NCI-H226 (cell line): ENCODE results near the gene PCIF1.
"Not testable (repeated sequence)": the region's sequence is repeated elsewhere in the genome, so short reads cannot be mapped to it uniquely, and the experiment has no call there.

Source experiments
- DNase-seq: peaks from one replicate; pipeline ENCODE4 v3.0.0-alpha.2; 2015

PCIF1 gene

DNA sequence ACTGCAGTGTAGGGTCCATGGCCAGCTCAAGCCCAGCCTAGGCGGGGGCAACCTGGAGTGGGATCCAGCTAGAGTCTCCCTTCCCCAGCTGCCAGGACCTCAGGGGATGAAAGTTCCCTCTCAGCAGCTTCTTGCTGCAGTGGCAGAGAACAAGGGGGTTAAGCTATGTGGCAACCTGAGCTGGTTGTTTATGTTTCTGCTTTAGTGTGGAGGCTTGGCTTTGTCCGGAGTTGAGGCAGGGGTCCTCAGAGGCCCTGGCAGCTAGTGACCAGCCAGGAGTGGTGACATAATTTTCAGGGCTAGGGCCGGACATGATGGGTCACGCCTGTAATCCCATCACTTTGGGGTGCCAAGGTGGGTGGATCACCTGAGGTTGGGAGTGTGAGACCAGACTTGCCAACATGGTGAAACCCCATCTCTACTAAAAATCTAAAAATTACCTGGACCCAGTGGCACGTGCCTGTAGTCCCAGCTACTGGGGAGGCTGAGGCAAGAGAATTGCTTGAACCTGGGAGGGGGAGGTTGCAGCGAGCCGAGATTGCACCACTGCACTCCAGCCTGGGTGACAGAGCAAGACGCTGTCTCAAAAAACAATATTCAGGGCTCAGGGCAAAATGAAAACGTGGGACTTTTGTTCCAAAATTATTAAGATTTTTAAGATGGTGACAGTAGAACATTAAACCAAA is 8.5 kb upstream of the PCIF1 start:
- DNase-seq, result no peak

DNA sequence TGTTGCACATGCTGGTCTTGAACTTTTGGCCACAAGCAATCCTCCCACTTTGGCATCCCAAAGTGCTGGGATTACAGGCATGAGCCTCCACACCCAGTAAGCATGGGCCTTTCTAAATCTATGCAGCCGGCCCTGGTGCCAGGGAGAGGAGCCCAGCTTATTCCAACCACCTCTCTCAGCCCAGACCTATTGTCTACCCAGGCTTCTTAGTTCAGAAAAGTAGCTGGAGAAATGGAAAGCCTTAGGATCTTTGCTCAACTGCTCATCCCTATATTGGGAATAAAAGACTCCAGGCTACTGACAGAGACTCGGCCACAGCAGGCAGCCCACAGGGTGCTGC is 7.8 kb upstream of the PCIF1 start:
- no peak for DNase-seq

DNA sequence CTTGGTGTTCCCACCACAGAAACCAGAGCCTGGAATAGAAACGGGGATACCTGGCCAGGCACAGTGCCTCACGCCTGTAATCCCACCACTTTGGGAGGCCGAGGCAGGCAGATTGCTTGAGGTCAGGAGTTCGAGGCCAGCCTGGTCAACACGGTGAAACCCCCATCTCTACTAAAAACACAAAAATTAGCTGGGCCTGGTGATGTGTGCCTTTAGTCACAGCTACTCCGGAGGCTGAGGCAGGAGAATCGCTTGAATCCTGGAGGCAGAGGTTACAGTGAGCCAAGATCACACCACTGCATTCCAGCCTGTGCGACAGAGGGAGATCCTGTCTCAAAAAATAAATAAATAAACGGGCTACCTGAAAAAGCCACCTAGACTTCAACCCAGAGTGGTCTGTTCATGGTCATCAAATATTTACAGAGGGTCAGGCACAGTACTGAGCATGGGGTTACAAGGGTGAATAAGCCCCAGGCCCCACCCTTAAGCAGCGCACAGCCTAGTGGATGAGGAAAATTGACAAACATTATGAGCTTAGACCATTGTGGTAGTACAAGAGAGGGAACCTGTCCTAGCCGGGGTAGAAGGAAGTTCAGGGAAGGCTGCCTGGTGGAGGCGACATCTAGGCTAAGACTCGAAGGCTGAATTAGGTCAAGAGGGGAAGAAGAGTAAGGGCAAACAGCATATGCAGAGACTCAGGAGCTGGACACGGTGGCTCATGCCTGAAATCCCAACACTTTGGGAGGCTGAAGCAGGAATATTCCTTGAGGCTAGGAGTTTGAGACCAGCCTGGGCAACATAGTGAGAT is 7.2 kb upstream of the PCIF1 start:
- DNase-seq, result no peak

DNA sequence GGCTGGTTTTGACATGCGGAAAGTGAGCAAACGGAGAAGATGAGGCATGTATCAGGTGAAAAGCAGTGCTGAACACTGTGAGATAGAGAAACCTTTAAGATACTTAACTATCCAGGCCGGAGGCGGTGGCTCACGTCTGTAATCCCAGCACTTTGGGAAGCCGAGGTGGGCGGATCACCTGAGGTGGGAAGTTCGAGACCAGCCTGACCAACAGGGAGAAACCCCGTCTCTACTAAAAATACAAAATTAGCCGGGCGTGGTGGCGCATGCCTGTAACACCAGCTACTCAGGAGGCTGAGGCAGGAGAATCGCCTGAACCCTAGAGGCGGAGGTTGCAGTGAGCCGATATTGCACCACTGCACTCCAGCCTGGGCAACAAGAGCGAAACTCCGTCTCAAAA is 2.8 kb upstream of the PCIF1 start:
- DNase-seq, result not testable (repeated sequence)

DNA sequence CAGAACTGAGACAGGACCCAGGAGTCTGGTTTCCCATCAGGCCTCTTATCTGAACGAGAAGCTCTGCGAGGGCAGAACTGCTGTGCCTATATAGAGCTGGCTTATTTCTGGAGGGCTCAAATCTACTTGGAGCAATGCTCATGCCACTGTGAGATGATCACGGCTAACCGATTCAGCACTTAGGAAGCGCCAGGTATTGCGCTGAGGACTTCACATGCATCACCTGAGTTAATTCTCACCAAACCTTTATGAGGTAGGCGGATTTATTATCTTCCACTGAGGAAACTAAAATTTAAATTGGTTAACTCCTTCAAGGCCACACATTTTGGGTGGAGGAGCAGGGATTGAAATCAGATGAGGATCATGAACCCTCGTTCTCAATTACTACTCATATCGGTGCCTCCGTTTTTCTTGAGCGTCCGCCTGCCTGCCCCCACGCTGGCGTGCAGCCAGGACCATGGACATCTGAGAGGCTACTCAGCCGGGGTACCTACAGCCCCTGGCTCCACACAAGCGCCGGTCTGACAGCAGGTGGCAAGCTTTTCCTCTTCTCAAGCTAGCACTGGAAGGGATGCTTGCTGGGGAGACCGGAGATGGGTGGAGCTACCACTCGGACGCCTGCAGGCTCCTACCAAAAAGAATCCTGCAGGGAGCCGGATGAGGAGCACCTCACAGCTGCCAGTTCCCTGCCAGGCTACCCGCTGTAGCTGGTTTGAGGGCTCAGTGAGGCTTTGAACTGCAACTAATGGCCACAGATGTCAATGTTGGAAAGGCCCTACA is 1.0 kb upstream of the PCIF1 start:
- peak; percentile 82 for DNase-seq

DNA sequence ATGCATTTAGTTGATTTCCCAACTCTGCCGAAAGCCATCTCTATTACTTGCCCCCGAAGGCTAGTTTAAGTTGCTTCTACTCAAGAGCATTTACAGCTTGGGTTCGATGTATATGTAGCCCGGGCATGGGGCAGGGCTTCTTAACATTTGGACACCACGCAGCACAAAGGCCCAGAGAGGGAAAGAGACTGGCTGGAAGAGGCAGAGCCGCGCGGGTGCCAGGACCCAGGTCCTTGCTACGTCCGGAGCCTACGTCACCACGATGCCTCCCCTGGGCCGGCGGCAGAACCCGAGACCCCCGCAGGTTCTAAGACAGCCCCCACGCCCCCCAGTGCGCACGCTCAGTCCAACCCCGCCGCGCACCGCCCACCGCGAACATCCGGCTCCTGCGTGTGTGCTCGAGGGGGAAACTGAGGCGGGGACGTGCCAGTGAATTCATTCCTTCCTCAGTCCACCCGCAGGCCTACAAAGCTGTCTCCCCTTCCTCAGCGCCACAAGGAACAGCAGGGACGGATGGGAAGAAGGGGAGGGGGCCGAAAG is 367 bp upstream of the PCIF1 start:
- DNase-seq, result peak; percentile 53

DNA sequence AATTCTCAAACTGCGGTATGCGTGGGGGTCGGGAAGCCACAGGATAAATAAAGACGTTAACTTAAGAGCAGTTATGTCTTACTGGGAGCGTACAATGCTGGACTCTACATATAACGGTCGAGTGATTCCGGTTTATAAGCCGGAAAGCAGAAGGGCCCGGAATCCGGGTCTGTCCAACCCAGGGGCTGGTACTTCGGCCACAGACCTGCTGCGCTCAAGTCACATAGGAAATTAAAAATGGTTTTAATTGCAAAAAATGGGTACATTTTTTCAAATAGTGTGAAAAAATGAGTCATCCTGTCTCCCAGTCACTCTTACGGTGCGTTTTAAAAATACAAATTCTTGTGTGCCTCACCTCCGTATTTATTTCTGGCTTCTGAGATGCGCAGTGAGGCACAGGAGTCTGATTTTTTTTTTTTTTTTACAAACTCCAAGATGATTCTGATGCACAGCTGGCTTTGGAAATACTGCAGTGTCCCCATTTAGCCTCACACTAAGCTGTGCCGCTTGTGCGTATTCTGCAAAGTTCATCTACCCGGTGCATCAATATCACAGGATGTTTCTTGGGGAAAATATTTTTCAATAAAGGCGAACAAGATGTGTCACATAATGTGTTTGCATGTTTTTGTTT is 1.0 kb downstream of the PCIF1 start:
- DNase-seq, result no peak

DNA sequence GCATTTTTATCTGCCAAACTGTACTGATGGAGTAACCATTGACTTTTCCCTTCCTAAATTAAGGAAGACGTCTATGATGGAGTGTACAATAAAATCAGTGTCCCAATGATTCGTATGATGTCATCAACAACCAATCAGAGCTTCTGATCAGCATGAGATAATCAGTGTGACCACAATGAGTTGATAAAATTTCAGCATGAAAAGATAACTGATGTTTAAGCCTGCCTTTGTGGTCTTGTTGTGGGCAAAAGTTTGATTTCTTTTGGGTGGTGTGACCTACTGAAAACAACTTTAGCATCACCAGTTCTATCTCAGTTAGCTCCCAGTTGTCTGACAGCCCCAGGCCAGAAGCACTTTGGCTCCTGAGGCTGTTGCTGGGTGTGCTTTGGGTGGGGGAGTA is 3.3 kb downstream of the PCIF1 start:
- peak; percentile 50 for DNase-seq

DNA sequence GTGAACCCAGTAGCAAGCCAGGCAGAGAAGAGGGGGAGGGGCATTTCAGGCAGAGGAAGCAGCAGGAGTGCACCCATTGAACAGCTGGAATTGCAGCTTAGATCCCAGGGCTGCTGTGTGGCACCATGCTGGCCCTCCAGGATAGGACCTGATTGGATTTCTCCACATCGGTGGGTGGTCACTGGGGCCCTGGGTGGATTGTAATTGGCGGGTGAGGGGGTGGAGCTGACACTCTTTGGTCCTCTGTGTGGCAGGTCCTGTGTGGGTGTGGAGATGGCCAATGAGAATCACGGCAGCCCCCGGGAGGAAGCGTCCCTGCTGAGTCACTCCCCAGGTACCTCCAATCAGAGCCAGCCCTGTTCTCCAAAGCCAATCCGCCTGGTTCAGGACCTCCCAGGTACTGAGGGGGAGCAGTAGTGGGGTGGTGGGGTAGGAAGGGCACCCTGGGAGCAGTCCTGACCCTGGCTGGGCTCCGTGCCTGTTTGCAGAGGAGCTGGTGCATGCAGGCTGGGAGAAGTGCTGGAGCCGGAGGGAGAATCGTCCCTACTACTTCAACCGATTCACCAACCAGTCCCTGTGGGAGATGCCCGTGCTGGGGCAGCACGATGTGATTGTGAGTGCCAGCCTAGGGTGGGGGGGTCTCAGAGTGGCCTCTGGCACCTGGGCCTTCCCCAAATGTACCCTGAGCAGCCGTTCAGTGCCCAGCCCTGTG is 4.4 kb downstream of the PCIF1 start:
- no peak for DNase-seq

DNA sequence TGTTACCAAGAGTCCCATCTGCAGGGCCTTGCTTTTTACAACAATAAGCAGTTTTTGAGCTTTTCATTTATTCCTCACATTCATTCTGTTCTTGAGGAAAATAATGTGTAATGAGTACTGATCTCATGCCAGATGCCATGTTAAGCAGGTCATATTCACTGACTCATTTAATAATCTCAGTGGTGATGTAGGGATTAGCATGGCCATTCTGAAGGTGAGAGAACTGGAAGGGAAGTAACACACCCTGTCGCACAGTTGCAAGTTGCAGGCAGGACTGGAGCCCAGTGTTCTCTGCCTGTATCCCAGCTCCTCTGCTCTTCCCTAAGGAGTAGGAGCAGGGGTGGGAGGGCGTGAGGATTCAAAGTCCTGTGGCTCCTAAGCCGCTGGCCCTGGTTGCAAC is 5.6 kb downstream of the PCIF1 start:
- no peak for DNase-seq

DNA sequence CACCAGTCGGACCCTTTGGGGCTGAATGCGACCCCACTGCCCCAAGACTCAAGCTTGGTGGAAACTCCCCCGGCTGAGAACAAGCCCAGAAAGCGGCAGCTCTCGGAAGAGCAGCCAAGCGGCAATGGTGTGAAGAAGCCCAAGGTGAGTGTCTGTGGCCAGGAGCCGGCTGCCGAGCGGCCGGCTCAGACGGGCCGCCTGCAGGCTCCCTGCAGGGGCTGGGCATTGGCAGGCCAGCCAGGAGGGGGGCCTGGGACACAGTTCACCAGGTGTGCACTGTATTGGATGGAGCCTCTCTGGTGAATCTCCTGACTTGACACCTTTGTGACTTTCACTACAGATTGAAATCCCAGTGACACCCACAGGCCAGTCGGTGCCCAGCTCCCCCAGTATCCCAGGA is 6.0 kb downstream of the PCIF1 start:
- DNase-seq, result no peak

DNA sequence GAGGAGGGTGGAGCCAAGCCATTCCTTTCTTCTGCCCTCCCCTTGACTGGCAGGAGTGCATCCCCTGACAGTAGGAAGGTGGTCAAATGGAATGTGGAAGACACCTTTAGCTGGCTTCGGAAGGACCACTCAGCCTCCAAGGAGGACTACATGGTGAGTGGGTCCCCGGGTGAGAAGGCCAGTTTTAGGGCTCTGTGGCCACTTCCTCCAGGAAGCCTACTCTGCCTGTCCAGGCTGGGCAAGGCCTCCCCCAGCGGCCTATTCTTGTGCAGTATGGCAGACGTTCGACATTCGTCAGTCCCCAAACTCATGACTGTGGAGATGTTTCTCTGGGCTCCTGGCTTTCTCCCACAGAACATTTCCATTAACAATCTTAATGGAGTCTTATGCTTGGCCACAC is 9.1 kb downstream of the PCIF1 start:
- no peak for DNase-seq

DNA sequence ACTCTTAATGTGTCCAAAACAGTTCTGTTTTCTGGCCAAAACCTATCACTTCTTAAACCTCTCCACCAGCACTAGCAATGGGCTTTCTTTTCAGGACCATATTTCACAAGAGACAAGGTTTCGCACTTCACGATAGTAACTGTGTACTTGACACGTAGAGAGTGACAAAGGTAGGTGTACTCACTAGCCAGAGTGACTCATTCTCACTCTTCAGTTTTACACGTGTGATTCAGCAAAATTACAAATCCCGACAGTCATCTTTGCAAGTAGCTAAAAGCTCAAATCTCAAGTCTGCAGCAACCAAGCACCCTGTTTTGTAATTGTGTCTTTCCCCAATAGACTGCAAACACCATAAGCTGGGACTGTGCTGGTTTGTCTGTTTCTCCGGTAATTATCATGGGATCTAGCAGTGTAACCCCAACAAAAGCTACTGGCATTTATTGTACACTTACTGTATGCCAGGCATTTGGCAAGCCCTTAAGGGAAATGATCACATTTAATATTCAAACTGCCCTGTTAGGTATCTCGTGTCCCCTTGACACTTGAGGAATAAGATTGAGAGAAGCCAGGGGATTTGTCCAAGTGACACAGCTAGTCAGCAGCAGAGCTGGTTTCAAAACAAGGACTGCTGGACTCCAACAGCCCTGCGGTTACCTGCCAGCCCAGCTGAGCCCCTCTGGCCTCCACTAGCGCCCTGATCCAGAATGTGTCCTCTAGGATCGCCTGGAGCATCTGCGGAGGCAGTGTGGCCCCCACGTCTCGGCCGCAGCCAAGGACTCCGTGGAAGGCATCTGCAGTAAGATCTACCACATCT is 9.9 kb downstream of the PCIF1 start:
- DNase-seq, result no peak

DNA sequence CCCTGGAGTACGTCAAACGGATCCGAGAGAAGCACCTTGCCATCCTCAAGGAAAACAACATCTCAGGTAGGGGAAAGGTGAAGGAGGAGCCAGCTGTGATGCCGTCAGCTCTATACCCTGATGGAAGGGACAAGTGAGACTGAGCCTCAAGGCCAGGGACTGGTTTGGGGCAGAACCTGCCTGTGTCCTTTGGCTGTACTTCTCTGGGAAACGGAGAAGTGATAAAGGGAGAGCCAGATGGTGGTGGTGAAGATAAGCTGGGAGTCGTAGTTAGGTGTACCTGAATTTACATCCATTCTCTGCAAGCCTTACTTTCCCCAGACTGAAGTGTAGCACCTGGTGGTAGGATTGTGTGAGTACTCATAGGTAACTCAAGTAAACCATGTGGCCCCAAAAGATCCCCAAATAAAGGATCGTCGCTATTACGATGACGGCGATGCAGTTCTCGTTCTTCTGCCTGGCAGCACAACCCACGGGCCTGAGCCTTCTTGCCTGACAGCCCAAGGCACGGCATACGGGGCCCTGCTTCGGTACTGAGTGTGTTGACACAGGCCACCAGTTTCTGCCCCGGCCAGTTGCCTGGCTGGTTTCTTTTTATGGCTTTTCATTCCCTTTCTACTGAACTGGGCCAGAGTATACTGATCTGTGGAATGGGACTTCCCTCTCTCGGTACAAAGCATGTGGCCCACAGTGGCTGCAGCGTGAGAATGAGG is 10.6 kb downstream of the PCIF1 start:
- no peak for DNase-seq

DNA sequence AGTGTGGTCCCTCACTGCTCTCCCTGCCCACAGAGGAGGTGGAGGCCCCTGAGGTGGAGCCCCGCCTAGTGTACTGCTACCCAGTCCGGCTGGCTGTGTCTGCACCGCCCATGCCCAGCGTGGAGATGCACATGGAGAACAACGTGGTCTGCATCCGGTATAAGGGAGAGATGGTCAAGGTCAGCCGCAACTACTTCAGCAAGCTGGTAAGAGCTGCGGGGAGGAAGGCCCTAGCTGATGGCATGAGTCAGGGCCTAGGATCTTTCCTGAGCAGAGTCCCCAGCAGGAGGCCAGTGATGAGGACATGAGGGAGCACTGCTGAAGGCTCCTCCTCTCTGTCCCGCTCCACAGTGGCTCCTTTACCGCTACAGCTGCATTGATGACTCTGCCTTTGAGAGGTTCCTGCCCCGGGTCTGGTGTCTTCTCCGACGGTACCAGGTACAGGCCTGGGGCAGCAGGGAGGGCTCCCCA is 11.2 kb downstream of the PCIF1 start:
- DNase-seq, result no peak

DNA sequence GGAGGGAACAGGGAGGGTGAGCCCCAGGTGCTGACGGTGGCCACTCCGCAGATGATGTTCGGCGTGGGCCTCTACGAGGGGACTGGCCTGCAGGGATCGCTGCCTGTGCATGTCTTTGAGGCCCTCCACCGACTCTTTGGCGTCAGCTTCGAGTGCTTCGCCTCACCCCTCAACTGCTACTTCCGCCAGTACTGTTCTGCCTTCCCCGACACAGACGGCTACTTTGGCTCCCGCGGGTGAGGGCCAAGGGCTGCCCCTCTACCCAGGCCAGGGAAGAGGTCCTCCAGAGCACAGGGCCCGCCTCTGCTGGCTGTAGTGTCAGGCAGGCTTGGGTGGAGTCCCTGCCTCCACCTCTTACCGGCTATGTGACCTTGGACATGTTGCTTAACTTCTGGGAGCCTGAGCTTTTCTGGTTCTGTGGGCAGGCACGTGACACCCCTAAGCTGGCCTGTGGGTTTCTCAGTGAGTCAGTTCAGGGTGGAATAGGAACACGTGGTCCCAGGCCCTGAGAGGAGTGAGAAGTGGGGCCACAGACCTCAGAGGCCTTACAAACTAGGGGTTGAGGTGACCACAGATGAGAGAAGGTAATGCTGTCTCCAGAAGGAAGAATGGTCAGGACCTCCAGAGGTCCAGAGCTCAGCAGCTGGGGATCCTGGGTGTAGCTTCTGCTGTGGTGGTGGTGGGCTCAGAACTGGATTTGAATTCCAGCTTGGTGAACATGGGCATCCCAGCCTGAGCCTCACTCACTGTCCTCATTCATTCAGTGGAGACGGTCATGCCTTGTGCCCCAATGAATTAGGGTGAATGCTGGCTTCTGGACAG is 11.9 kb downstream of the PCIF1 start:
- no peak for DNase-seq

DNA sequence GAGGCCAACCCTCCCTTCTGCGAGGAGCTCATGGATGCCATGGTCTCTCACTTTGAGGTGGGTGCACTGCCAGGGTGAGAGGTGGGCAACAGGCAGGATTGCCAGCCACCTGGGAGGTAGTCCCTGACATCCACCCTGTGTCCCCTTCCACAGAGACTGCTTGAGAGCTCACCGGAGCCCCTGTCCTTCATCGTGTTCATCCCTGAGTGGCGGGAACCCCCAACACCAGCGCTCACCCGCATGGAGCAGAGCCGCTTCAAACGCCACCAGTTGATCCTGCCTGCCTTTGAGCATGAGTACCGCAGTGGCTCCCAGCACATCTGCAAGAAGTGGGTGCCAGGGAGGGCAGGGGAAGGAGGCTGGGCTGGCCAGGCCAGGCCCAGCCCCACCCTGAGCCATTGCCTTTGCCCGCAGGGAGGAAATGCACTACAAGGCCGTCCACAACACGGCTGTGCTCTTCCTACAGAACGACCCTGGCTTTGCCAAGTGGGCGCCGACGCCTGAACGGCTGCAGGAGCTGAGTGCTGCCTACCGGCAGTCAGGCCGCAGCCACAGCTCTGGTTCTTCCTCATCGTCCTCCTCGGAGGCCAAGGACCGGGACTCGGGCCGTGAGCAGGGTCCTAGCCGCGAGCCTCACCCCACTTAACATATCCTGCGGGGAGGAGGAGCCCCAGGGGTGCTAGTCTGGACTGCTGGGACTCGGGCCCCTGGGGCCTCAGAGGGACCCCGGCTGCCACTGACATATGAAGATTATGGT is 12.8 kb downstream of the PCIF1 start:
- DNase-seq, result no peak

DNA sequence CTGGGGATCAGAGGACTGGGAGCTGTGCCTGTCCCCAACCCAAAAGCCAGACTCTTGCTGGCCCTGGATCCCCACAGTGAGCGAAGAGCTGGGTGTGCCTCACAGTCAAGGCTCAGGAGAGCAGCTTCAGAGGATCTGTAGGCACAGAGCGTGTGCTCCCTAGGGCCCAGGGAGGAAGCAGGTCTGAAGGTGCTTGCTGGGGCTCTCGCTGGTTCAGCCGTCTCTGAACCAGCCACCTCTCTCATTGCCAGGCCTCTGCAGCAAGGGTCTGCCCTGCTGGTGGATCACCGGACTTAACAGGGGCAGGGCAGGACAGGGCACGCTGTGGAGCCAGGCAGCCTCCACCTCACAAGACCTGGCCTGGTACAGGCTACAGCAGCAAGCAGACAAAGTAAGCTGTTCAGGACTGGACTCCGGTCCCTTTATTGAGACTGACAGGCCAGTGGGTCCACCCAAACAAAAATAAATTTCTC is 13.8 kb downstream of the PCIF1 start:
- DNase-seq, result no peak
